Stimulated activated naive CD4-positive, alpha-beta T cell (primary cell): ENCODE data around the gene TOP2B.

ENCODE experiments used
- DNase-seq, 6 experiments: peaks; one replicate each; lab custom pipeline; 2025; lab: John Stamatoyannopoulos, UW

TOP2B gene

GRCh38 chr3:25664812-25665314 is at the start of gene TOP2B:
TSS of gene TOP2B (minus strand) at chr3:25664907. CDS start at chr3:25664297, 610 bp downstream.
- DNase-seq = peak; percentile 88 to 95 (median 93)

GRCh38 chr3:25713341-25713985 is 48.8 kb upstream of the TOP2B start:
- DNase-seq = no peak

- no peak for DNase-seq
Observed at GRCh38 chr3:25711090-25711489, 46.4 kb upstream of the TOP2B start.

- no peak for DNase-seq
Observed at GRCh38 chr3:25708036-25708435, 43.3 kb upstream of the TOP2B start.

- DNase-seq = no peak
Observed at GRCh38 chr3:25707268-25707926, 42.7 kb upstream of the TOP2B start.

GRCh38 chr3:25706213-25706612 is 41.5 kb upstream of the TOP2B start:
- no peak for DNase-seq

- no peak for DNase-seq
Observed at GRCh38 chr3:25697553-25697952, 32.8 kb upstream of the TOP2B start.

- no peak for DNase-seq
Observed at GRCh38 chr3:25695731-25696420, 31.2 kb upstream of the TOP2B start.

GRCh38 chr3:25693238-25693637 is 28.5 kb upstream of the TOP2B start:
- DNase-seq = no peak

GRCh38 chr3:25692341-25692740 is 27.6 kb upstream of the TOP2B start:
- no peak for DNase-seq

- no peak for DNase-seq
Observed at GRCh38 chr3:25690768-25691533, 26.2 kb upstream of the TOP2B start.

- no peak for DNase-seq
Observed at GRCh38 chr3:25689226-25689625, 24.5 kb upstream of the TOP2B start.

- DNase-seq = no peak
Observed at GRCh38 chr3:25687742-25688141, 23.0 kb upstream of the TOP2B start.

GRCh38 chr3:25686766-25687165 is 22.1 kb upstream of the TOP2B start:
- no peak for DNase-seq

- no peak for DNase-seq
Observed at GRCh38 chr3:25683882-25684281, 19.2 kb upstream of the TOP2B start.

GRCh38 chr3:25683410-25683809 is 18.7 kb upstream of the TOP2B start:
- no peak for DNase-seq

GRCh38 chr3:25679642-25680302 is 15.1 kb upstream of the TOP2B start:
- no peak for DNase-seq

- DNase-seq = no peak
Observed at GRCh38 chr3:25679166-25679565, 14.5 kb upstream of the TOP2B start.

- no peak for DNase-seq
Observed at GRCh38 chr3:25678581-25678980, 13.9 kb upstream of the TOP2B start.

GRCh38 chr3:25677121-25677520 is 12.4 kb upstream of the TOP2B start:
- no peak for DNase-seq

GRCh38 chr3:25674670-25675069 is 10.0 kb upstream of the TOP2B start:
- no peak for DNase-seq
